Suprapubic skin (tissue), 4 donors: ENCODE results near the gene CCDC200. TPM values are rescaled to one million over a fixed set of nuclear protein-coding genes. Genes with fewer than 3 reads are reported as not detected.
"Not testable (repeated sequence)": the region's sequence is repeated elsewhere in the genome, so short reads cannot be mapped to it uniquely, and the experiment has no call there.

ENCODE experiments used
- DNase-seq, 2 donors: peaks; one replicate each; pipeline ENCODE4 v3.0.0-alpha.2; 2019; ENCODE audit warnings: low spot score in 2 of 2
- H3K27ac ChIP-seq: fragments of 200-600 bp; sonication (generic); one replicate; pipeline ENCODE4 v1.5.1; 2019
- H3K27me3 ChIP-seq: fragments of 200-600 bp; sonication (generic); one replicate; pipeline ENCODE4 v1.5.1; 2019
- H3K36me3 ChIP-seq: fragments of 200-600 bp; sonication (generic); one replicate; pipeline ENCODE4 v1.5.1; 2019
- H3K4me1 ChIP-seq: fragments of 200-600 bp; sonication (generic); one replicate; pipeline ENCODE4 v1.5.1; 2019
- H3K4me3 ChIP-seq: fragments of 200-600 bp; sonication (generic); one replicate; pipeline ENCODE4 v1.5.1; 2019; ENCODE audit warnings: mild to moderate bottlenecking
- H3K9me3 ChIP-seq: fragments of 200-600 bp; sonication (generic); one replicate; pipeline ENCODE4 v1.5.1; 2019
- EP300 ChIP-seq: sonication (generic); formaldehyde crosslinking; IDR thresholded peaks from one replicate; pipeline ENCODE4 v1.6.1; 2017; ENCODE audit warnings: antibody characterized with exemption
- POLR2A ChIP-seq, 2 donors: fragments of 450-650 bp; IDR thresholded peaks; one replicate each; pipeline ENCODE4 v1.6.1; 2017; ENCODE audit warnings: antibody characterized with exemption in 2 of 2, mild to moderate bottlenecking in 2 of 2, moderate library complexity in 2 of 2
- POLR2AphosphoS5 ChIP-seq, 3 donors: sonication (generic); formaldehyde crosslinking; IDR thresholded peaks; one replicate each; pipeline ENCODE4 v1.6.1; 2017; ENCODE audit warnings: antibody characterized with exemption in 3 of 3
- WGBS: methylation state at CpG from one replicate; pipeline ENCODE4 v1.1.5; 2018; 5-methylcytosine and 5-hydroxymethylcytosine counted together
- total RNA-seq, 4 donors: library from RNA; depleted of rRNA; stranded (reverse); fragments of >200 nt; gene quantifications; one replicate each; pipeline ENCODE4 v1.1.0, GENCODE V29; 2016
- TF ChIP-seq, protein P1 (sequence below), 2 donors: fragments of 200-600 bp in 1 of 2; fragments of 450-650 bp in 1 of 2; sonication (generic) in 1 of 2; IDR thresholded peaks; one replicate each; pipeline ENCODE4 v1.5.1; 2016 to 2019; ENCODE audit warnings: antibody characterized with exemption in 2 of 2, mild to moderate bottlenecking in 1 of 2, moderate library complexity in 1 of 2

CCDC200 gene
- total RNA-seq, 4 donors from 2014 or later = not detected

DNA sequence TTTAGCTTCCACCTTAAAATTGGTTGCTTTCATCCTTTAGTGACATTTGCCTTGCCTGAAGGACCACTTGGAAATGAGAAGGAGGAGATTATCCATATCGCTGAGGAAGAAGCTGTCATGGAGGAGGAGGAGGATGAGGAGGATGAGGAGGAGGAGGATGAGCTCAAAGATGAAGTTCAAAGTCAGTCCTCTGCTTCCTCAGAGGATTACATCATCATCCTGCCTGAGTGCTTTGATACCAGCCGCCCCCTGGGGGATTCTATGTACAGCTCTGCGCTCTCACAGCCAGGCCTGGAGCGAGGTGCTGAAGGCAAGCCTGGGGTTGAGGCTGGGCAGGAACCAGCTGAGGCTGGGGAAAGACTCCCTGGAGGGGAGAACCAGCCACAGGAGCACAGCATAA, 28.3 kb downstream of the CCDC200 start:
- no peaks in the 10 kb centered on the region for H3K27me3 ChIP-seq
- 93% methylated on average over 3 of the region's 4 CpGs for WGBS
- TF ChIP-seq, protein P1, sequence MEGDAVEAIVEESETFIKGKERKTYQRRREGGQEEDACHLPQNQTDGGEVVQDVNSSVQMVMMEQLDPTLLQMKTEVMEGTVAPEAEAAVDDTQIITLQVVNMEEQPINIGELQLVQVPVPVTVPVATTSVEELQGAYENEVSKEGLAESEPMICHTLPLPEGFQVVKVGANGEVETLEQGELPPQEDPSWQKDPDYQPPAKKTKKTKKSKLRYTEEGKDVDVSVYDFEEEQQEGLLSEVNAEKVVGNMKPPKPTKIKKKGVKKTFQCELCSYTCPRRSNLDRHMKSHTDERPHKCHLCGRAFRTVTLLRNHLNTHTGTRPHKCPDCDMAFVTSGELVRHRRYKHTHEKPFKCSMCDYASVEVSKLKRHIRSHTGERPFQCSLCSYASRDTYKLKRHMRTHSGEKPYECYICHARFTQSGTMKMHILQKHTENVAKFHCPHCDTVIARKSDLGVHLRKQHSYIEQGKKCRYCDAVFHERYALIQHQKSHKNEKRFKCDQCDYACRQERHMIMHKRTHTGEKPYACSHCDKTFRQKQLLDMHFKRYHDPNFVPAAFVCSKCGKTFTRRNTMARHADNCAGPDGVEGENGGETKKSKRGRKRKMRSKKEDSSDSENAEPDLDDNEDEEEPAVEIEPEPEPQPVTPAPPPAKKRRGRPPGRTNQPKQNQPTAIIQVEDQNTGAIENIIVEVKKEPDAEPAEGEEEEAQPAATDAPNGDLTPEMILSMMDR (IDR thresholded peaks at IDR 0.05) = no peak
- TF ChIP-seq POLR2A (IDR thresholded peaks at IDR 0.05) (no peak), EP300 (no peak), POLR2AphosphoS5 (IDR thresholded peaks at IDR 0.05) (no peak)
- H3K4me3 ChIP-seq = no peak overlapping the region
- no peak for DNase-seq
- H3K27ac ChIP-seq = no peak overlapping the region
- H3K9me3 ChIP-seq = no peaks in the 10 kb centered on the region
- H3K4me1 ChIP-seq = no peaks in the 10 kb centered on the region
- H3K36me3 ChIP-seq = peaks cover 100% of the 10 kb centered on the region

DNA sequence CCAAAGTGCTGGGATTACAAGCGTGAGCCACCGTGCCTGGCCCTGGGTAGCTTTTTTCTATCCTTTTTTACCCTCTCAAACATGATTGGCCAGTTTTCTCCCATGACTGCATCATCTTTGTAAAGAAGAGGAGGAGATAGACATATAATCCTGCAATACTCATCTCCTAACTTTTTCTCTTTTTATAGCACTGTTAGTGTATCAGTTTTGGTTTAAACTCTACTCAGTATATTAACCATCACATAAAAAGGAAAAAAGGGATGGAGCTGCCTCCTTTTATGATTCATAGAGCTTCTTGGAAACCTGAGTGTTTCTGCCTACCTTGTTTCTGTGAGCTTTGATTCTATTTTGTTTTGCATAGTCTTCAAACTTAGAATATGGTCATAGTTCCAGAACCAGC, 28.8 kb downstream of the CCDC200 start:
- H3K27me3 ChIP-seq = no peaks in the 10 kb centered on the region
- H3K36me3 ChIP-seq = peaks cover 100% of the 10 kb centered on the region
- H3K27ac ChIP-seq = no peak overlapping the region
- no peaks in the 10 kb centered on the region for H3K4me1 ChIP-seq
- no peaks in the 10 kb centered on the region for H3K9me3 ChIP-seq
- TF ChIP-seq POLR2AphosphoS5 (IDR thresholded peaks at IDR 0.05) (no peak), EP300 (no peak), POLR2A (IDR thresholded peaks at IDR 0.05) (no peak)
- TF ChIP-seq, protein P1 (IDR thresholded peaks at IDR 0.05) = no peak
- no peak for DNase-seq
- H3K4me3 ChIP-seq = no peak overlapping the region
- WGBS = 91% methylated on average over 2 of the region's 2 CpGs

DNA sequence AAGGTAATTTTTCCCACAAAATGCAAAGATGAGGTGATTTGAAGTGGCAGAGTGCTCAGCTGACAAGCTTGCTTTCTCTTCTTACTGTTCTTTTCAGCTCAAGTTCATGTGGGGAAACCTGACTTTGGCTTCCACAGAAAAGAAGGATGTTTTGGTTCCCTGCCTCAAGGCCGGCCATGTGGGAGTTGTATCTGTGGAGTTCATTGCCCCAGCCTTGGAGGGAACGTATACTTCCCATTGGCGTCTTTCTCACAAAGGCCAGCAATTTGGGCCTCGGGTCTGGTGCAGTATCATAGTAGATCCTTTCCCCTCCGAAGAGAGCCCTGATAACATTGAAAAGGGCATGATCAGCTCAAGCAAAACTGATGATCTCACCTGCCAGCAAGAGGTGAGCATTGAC, 35.2 kb downstream of the CCDC200 start:
- 89% methylated on average over 5 of the region's 5 CpGs for WGBS
- no peak overlapping the region for H3K27ac ChIP-seq
- no peaks in the 10 kb centered on the region for H3K27me3 ChIP-seq
- no peaks in the 10 kb centered on the region for H3K4me1 ChIP-seq
- H3K9me3 ChIP-seq = no peaks in the 10 kb centered on the region
- TF ChIP-seq, protein P1 (IDR thresholded peaks at IDR 0.05) = no peak
- peaks cover 98% of the 10 kb centered on the region for H3K36me3 ChIP-seq
- DNase-seq = no peak
- H3K4me3 ChIP-seq = no peak overlapping the region

DNA sequence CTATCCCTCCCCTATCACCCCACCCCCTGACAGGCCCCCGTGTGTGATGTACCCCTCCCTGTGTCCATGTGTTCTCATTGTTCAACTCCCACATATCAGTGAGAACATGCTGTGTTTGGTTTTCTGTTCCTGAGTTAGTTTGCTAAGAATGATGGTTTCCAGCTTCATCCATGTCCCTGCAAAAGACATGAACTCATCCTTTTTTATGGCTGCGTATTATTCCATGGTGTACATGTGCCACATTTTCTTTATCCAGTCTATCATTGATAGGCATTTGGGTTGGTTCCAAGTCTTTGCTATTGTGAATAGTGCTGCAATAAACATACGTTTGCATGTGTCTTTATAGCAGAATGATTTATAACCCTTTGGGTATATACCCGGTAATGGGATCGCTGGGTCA, 41.8 kb downstream of the CCDC200 start:
- not testable (repeated sequence) for H3K27ac ChIP-seq, DNase-seq, H3K4me3 ChIP-seq, H3K9me3 ChIP-seq, H3K27me3 ChIP-seq, H3K4me1 ChIP-seq
- 90% methylated on average over 5 of the region's 5 CpGs for WGBS
- peaks cover 93% of the 10 kb centered on the region for H3K36me3 ChIP-seq

DNA sequence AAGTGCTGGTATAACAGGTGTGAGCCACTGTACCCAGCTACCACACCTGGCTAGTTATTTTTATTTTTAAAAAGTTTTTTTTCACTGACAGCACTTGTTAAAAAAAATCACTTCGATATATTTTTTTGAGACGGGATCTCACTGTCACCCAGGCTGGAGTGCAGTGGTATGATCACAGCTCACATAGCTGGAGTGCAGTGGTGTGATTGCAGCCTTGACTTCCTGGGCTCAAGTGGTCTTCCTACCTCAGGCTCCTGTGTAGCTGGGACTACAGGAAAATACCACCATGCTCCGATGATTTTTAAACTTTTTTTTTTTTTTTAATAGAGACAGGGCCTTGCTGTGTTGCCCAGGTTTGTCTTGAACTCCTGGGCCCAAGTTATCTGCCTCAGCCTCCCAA, 44.5 kb downstream of the CCDC200 start:
- Histone ChIP-seq H3K27me3 (no peaks in the 10 kb centered on the region), H3K9me3 (no peaks in the 10 kb centered on the region), H3K4me1 (no peaks in the 10 kb centered on the region), H3K27ac (no peak overlapping the region), H3K4me3 (no peak overlapping the region), H3K36me3 (peaks cover 89% of the 10 kb centered on the region)
- TF ChIP-seq EP300 (no peak), POLR2A (IDR thresholded peaks at IDR 0.05) (no peak), POLR2AphosphoS5 (IDR thresholded peaks at IDR 0.05) (no peak)
- TF ChIP-seq, protein P1 (IDR thresholded peaks at IDR 0.05) = no peak
- DNase-seq = no peak
- WGBS = 90% methylated on average over 3 of the region's 3 CpGs

DNA sequence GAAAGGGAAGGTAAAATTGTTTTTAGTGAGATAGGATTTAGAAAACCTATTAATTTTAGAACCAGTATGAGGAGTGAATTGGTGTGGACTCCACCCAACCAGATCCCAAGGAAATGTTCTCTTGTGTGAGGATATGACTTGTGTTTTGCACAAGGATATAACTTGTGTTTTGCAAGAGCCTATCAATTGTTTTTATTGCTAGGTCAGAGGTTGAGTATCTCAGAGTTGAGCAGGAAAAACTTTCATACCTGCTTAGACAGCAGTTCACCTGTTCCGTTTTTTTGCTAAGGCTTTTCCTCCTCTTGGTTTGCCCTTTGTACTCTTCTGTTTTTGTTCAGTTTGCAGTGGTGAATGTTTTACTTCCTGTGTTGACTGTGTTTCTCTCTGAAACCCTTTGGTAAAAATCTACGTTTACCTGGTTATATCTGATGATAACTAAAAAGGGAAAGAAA, 52.3 kb downstream of the CCDC200 start:
- TF ChIP-seq EP300 (no peak), POLR2A (IDR thresholded peaks at IDR 0.05) (no peak), POLR2AphosphoS5 (IDR thresholded peaks at IDR 0.05) (no peak)
- TF ChIP-seq, protein P1 (IDR thresholded peaks at IDR 0.05) = no peak
- no peak for DNase-seq
- Histone ChIP-seq H3K27ac (no peak overlapping the region), H3K27me3 (no peaks in the 10 kb centered on the region), H3K4me1 (peaks cover 52% of the 10 kb centered on the region), H3K4me3 (no peak overlapping the region), H3K36me3 (peaks cover 42% of the 10 kb centered on the region), H3K9me3 (no peaks in the 10 kb centered on the region)
- 75% methylated on average over 2 of the region's 2 CpGs for whole genome bisulfite sequencing
